Activated CD4-positive, alpha-beta T cell treated with anti-CD3 and anti-CD28 coated beads, Interleukin-2, amount 50 U/mL, for 1 hour (primary cell): ENCODE measurements around the gene DOK1.

Source experiments
- DNase-seq: peaks from one replicate; pipeline ENCODE4 v3.0.0-alpha.2; 2020

Gene DOK1

DNA sequence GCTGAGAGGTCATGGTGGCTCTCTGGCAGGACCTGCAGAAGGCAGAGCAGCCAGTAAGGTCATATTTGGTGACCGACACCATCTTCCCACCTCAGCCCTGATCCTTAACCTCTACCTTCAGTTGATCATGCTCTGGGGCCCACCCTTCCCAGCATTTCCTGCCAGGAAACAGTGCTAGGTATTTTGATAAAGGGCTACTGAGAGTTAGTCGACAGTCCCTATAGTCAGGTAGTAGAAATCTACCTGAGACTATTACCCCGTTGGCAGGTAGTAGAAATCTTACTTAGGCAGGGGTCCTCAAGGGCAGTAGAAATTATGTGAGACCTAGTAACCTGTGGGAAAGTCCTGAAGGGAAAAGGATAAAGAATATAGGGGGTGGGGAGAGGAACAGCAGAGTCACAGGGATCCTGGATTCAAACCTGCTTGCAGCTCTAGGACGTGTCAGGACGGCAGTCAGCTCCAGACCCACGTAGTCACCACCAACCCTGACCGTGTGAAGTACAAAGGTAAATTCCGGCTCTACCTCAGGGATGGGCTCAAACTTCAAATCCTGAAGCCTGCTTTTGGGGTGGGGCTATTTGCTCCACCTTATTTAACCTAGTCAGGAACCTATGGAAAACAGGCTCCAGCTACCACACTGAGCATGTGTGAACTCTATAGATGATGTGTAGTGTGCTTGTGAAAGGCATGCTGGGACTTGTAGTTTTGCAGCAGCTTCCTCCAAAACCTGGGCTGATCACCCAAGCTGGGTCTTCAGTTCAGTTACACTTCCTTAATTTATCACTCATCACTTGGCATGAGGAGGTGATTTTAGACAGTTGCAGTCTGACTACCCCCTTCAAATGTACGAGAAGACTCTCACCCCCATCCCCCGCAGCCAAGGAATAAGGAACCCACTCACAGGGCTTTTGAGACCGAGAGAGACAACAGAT is 28.5 kb upstream of the DOK1 start, which contains the start of gene DQX1:
DQX1 (minus strand) TSS at position 515 of the 932 bp plus-strand sequence; CDS start at position 13, 502 bp downstream.
- no peak for DNase-seq

DNA sequence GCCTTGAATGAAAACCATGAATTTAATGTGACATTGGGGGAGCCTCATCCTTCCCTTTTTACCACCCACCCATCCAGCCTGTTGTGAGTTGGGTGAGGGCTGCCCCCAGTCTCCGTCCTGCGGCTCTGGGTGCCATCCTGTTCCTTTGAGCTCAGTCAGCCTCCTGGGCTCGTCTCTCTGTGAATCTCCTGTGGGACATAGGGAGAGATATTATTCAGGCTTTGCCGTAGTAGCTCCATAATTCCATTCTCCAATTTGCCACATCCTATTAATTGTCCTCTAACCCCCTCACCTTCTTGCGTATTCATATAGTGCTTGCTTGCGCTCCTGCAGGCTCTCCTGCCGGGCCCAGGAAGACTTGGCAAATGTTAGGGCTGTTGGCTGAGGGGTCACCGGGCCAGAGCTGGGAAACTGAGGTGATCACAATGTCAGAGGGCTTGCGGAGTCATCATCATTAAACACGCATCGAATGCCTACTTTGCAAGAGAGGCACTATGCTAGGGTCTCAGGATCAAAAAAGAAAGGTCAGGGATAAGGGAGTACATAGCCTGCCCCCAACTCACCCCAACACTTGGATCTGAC is 27.8 kb upstream of the DOK1 start:
- DNase-seq = no peak

DNA sequence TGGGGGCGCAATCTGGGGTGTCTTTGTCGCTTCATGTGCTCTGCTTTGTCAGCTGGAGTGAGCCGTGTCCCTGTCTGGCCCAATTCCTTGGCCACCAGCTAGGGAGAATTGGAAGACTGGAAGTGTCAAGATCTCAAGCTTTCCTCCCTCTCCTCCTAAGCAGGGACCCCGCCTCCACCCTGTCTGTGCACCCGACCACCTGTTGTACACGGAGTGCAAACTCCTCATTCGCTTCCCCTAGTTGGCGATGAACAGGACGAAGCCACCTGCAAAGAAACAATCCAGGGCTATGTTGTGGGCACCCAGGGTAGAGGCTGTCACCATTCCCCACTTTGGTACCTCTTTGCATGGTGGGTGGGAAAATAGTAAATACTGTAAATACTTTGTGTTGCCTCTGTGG is 26.8 kb upstream of the DOK1 start:
- DNase-seq = no peak

DNA sequence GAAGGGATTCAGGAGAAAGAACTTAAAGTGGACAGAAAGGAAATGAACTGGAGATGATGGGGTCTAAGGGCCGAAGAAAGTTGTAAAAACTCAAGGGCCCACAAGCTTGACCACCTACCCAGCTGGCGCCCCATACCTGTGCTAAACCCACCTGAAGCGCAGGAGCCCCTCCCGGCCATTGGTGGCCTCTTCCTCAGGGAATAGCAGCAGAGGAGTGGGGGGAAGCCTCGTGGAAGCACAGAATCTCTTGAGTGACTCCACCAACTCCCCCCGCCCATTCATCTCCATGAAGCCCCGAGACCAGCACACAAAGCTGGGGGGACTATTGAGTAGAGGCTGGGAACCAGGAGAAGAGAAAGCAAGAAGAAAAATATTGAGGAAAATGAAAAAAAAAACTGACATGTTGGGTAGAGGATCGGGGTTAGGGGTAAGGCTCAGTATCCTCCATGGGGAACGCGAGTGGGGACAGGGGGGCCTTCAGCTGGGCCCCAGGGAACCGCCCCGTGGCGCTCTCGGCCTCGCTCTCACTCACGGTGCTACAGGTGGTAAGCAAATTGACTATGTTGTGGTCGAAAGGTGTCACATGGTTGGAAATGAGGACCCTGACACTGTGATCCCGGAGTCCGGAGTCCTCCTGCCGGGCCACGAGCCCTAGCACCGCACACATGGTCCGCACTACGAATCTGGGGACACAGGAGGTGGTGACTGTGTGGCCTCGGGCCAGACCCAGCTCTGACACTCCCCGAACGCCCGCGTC is 25.7 kb upstream of the DOK1 start:
- DNase-seq = no peak

DNA sequence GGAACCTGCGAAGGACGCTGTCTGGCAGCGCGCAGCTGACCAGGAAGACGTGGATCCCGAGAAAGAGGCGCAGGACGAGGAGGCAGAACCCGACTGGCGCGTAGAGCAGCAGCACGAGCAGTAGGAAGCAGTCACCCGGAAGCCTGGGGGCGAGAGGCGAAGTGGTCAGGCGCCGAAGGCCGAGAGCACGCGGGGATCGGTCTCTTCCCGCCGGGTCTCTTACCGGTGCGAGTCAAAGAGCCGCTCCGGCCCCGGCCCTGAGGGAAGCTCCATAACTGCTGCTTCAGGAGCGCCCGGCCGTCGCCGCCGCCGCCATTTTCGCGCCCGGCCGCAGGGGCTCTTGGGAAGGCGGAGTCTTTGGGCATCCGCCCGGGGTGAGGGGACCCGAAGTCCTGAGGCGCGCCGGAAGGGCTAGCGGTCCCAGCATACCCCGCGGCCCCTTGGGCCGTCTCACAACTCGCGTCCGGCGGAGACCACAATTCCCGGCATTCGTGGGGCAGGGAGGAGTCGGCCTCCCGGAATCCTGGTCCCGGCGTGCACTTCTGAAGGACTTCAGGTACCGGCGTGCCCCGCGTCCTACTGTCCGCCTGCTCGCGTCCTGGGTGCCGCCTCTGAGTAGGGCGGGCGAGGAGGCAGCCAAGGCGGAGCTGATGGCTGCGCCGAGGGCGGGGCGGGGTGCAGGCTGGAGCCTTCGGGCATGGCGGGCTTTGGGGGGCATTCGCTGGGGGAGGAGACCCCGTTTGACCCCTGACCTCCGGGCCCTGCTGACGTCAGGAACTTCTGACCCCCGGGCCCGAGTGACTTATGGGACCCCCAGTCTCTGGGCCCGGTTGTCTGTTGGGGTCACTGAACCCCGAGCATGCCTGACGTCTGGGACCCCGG is 24.9 kb upstream of the DOK1 start, which contains the start of the genes AUP1 and HTRA2:
AUP1 (minus strand) TSS at position 350 of the 882 bp plus-strand sequence; CDS start at position 273, 77 bp downstream.
HTRA2 (plus strand) TSS at position 577 of the 882 bp plus-strand sequence; CDS start at position 651, 74 bp downstream.
- DNase-seq = peak; percentile 81

DNA sequence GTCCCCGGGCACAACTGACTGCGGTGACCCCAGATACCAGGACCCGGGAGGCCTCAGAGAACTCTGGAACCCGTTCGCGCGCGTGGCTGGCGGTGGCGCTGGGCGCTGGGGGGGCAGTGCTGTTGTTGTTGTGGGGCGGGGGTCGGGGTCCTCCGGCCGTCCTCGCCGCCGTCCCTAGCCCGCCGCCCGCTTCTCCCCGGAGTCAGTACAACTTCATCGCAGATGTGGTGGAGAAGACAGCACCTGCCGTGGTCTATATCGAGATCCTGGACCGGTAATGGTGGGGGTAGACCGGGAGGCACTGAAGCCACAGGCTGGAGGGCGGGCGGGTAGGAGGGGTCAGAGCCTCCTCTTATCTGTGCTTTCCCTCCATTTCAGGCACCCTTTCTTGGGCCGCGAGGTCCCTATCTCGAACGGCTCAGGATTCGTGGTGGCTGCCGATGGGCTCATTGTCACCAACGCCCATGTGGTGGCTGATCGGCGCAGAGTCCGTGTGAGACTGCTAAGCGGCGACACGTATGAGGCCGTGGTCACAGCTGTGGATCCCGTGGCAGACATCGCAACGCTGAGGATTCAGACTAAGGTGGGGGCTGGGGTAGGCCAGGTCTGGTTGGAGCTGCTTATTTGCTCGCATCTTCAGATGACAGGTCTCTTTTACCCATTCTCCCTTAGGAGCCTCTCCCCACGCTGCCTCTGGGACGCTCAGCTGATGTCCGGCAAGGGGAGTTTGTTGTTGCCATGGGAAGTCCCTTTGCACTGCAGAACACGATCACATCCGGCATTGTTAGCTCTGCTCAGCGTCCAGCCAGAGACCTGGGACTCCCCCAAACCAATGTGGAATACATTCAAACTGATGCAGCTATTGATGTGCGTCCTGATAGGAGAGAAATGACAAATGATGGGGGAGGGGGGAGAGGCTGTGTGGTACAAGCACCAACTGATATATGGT is 24.0 kb upstream of the DOK1 start:
- peak; percentile 43 for DNase-seq

DNA sequence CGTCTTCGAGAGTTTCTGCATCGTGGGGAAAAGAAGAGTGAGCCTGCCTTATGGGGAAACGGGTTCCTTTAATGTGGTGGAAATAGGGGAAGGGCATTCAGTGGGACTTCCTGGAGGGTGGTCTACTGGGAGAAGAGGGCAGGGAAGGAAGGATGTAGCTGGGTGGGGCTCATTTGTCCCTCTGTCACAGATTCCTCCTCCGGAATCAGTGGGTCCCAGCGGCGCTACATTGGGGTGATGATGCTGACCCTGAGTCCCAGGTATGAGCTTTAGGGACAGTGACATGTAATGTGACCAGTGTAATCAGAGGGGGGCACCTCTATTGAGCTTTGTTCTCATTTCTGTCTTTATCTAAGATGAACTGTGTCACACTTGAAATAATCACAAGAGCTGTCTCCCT is 22.9 kb upstream of the DOK1 start:
- no peak for DNase-seq

DNA sequence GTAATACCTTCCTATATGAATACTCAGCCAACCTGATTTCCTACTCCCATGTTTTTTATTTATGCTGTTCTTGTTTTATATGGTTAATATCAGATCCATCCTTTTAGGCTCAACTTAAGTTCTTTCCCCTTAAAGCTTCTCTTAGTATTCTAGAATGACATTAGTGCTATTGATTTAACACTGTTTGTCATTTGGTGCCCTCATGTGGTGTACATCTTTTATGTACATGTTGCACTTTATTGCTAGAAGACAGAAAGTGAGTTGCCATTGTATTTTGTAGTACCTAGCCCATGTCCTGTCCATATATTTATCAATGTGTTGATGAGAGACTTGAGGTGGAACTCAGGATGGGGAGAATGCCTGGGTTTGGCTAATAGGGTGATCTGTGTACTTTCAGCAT is 22.3 kb upstream of the DOK1 start:
- DNase-seq = no peak

DNA sequence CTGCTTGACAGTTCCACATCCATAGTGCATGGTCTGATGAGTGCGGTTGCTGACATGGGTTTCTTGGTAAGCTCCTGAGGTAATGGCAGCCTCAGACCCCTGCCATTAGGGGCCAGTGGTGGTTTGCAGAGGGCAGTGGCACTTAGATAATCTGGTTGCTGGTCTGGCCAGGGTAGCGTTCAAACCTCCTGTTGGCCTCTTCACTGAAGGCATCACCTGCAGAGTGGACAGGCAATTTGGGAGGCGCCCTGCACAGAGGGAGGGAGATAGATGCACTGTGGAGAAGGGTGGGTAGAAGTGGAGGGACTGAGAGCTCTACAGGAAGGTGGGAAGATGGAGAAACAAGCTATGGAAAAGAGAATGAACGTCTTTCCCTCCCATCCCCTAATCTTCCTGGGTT is 21.1 kb upstream of the DOK1 start:
- DNase-seq = no peak

DNA sequence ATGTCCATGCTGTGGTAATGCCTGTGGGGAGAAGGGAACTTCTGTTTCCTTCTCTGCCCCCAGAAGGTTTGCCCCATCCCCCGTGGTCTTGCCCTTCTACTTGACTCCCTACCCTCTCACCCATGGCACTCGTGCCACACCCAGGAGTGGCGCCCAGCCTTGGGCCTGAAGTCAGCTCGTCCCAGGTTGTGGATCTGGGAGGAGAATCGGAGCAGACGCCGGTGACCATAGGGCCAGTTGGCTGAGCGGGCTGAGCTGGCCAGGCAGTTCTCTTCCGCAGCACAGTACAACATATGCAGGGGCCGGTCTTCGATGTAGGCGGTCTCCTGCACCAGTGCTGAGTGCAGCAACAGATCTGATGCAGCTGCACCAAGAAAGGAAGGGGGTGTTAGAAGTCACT is 20.1 kb upstream of the DOK1 start:
- no peak for DNase-seq

DNA sequence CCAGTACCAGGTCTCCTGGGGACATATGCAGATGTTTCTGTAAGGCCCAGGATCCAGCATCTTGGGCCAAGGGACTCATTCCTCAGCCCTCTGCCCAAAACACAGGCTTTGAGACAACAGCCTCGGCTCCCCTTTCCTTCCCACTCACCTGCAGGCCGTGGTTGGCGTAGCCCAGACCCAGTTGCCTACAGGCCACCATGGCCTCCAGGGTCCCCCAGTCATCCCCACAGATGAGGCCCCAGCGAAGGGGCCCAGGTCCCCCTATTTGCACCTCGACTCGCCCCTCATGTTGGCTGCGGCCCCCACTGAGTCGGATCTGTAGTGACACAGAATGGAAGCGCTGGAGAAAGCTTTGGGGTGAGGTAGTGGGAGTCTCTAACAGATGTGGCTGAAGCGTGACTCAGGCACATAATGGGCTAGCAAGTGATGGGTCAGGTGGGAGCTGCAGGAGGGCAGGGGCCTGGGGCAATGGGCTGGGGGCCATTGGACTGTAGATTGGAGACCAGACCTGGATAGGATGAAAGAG is 19.0 kb upstream of the DOK1 start:
- DNase-seq = no peak

DNA sequence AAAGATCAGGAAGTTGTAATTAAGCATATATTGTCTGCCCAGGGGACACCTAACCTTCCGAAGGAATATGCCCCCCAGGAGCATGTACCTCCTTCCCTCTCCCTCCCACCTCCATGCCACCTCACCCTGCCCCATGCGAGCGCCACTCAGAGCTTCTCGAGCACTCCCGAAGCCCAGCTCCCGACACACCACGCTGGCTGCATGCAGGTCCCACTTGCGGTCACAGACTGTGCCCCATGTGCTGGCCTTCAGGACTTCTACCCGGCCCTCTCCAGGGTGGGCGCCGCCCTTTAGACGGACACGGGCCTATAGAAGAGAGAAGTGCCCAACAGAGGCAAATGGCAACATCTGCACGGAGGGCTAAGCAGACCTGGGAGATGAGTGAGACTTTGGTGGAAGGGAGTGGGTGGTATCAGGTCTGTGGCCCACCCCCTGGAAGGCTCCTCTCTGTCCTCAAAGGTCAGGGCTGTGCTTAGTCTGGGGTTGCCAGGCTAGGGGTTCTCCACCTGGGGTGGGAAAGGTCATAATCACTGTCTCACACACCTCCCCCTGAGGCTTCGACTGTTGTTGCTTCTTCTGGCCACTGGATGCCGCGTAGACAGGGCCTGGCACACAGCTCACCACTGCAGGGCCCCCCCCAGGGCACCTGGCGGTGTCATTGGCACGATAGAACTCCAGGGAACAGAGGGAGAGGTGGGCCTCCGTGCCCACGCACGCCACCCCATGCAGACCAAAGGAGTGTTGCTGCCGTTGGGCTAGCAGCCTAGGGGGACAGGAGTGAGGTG is 18.2 kb upstream of the DOK1 start:
- no peak for DNase-seq

DNA sequence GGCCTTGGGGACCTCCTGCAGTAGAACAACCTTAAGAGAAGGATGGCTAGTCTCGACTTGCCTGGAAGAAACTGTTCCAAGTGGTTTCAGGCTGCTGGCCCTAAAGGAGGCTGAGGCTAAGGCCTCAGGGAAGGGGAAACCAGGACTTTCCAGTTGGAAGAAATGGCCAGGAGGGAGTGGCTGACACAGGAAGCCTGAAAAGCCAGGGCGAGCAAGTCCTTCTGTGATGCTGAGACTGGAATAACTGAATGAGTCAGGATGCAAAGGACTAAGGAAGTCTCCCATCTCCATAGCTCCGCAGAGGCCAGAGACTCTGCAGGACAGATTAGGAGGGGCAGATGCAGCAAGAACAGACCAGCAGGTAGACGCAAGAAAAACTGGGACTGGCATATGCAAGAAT is 17.4 kb upstream of the DOK1 start:
- DNase-seq = no peak

DNA sequence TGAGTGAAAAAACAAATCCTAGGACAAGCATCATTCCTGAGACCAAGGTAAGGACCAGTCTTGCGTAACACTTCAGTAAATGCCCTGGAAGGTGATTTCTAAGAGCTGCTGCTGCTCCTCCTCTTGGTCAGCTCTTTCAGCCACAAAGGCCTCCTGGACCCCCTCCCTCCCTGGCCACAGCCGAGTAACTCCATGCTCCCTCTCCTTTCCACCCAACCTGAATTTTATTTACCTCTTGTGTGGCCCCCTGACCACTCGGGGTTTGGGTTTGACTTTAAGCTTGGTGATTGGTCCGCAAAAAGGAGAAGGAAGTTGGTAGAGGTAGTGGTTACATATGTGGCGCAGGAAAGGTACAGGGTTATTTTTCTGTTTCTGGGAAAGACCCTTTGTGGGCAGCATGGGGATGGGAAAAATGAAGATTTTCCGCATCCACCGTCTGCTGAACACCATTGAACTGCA is 15.6 kb upstream of the DOK1 start:
- DNase-seq = no peak

DNA sequence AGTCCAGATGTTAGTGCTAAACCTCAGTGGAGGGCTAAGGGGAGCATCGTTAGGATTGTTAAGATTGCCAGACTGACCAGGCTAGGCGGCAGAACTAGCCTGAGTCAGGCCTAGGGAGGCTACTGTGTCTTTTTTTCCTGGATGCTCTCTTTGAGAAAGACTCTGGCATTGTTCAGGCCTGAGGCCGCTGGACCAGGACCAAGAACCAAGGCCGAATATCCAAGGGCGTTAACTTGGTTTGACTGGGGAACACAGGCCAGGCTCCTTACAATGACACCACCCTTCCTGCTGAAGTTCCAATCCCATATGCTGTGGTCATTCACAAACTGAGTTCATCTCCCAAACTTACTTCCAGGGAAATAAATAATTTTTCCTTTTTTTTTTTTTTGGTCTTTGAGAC is 14.2 kb upstream of the DOK1 start:
- DNase-seq = no peak

DNA sequence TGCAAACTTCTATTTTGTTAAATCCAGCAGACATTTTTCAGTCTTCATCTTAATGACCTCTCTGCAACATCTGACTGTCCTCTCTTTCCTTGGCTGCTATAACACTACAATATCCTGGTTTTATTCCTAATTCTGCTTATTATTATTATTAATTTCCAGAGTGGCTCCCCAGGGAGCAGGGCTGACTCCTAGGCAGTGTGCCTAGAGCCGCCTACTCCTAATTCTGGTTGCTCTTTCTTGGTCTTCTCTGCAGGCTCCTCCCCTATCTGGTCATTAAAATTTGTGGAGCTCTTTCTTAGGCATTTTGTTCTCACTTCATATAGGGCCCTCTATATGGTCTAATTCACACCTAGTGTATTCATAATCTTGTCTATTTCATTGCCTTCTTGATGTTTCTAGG is 11.5 kb upstream of the DOK1 start:
- no peak for DNase-seq

DNA sequence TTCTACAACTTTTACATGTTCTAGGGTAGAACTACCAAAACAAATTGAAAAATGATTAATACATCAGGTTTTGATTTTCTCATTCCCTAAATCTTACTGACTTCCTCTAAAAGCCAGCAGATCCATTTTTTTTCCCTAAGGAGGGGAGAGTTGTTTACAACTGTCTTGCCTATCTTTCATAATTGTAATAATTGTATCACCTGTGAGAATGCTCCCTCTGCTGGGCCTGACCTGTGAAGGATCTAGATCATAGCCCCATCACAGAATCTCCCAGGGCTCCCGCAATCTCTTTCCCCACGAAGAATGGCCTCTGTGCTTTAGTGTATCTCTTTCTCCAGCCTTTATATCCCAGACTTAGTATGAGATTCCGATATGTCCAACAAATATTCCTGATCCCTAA is 9.9 kb upstream of the DOK1 start:
- DNase-seq = no peak

DNA sequence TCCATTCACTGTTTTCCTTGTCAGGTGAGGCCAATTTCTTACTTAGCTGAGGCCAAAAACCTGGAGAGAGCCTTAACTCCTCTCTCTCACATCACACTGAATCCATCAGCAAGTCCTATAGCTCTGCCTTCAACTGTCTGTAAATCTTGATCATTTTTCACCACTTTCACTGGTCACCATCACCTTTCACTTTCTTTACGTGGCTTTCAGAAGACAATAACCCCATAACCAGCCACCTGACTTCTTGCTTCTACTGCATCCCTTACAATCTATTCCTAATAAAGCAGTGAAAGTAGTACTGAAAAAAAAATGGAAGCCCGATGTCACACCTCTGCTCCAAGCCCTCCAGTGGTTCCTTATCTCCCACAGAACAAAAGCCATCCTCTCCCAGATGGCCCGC is 8.5 kb upstream of the DOK1 start:
- no peak for DNase-seq

DNA sequence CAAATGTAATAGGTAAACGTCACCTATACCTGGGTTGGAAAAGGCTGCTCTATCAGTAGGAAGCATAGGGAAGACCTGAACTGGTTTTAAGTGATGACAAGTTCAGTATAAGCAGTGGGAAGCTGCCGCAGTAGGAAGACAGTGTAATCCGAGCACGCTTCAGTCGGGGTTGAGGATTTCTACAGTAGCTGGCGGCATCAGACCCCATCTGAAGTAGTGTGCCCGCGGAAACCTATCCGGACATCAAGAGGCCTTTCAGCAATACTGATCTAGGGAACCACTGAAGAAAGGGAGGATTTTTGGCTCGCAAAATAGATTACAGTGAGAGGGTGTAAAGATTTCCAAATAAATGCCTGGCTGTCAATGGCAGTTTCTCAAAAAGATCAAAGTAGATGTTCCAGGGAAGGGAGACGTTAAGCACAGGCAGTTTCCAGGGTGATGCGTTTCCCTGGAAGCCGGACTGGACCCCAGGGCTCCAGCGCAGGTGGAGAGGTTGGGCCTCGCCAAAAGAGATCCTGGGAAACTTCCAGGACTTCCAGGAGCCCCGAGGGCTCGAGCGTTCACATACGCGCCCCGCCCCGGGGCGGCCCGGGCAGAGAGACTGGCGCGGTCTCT is 6.1 kb upstream of the DOK1 start:
- no peak for DNase-seq
